ENCODE data around the gene AGBL1.

The AGBL1 gene

DNA sequence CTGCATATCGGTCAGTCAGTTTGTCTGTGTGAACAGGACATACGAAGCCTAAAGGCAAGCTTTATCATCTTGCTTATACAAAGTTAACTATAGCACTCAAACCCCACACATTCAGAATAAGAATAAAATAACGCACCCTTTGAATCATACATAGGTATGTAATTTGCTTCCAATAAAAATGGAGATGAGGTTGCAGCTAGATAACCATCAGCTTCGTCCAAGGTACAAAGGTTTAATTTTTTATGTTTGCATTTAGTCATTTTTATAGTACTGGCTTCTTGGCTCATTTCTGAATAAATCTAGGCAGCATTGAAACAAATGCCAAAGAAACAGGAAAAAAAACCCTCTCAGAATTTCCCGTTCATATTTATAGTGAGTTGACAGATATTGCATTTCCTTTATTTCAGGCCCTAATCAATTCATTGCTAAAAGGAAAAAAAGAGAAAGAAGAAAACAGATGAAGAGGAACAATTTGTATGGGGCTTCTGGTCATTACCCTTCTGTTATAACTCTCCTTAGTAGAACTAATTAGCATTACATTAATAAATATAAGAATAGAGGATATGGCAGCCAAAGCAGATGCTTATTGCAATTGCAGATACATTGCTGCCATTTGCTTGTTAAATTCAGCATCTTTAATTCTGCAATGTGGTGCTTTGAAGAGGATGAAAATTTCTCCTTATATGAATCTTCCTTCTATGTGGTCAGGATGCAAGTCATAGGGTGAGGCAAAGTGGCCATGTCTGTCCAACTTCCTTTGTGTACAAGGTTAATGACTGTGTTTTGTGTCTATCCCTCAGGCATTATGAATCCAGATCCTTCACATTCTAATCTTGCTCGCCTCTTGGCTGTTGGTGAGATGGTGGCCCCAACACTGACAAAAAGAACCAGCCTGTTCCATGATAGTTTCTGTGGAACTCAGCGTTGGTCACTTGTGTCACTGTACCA, 550.0 kb downstream of the AGBL1 start:
- Mint-ChIP-seq H3K4me1 (ENCODE audit: low read depth) (peaks cover 21% of the 10 kb centered on the region), H3K4me3 (no peak overlapping the region), H3K27me3 (ENCODE audit: low read depth) (no peaks in the 10 kb centered on the region), H3K36me3 (ENCODE audit: low read depth) (no peaks in the 10 kb centered on the region), H3K27ac (no peak overlapping the region), H3K9me3 (no peaks in the 10 kb centered on the region)
- no peak for DNase-seq (ENCODE audit: low spot score)

DNA sequence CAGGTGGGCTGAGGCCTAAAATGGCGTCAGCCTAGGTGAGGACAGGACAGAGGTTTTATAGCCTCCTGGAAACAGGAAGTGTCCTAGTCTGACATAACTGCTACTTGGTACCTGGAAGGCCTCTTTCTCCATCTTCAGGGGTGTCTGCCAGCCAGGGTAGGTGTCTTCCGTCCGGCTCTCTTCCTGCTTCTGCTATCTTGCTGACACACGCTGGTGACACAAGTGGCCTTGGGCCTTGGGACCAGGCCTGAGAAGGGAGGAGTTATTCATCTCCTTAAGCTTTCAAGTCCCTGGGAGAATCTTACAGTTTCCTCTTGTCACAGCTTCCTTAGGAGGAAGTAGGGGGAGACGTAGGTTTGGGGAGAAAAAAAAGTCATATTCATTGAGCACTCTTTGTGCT, 551.3 kb downstream of the AGBL1 start:
- DNase-seq (ENCODE audit: low spot score) = no peak
- H3K9me3 Mint-ChIP-seq = no peaks in the 10 kb centered on the region
- no peak overlapping the region for H3K27ac Mint-ChIP-seq
- no peaks in the 10 kb centered on the region for H3K36me3 Mint-ChIP-seq (ENCODE audit: low read depth)
- H3K4me3 Mint-ChIP-seq = no peak overlapping the region
- peaks cover 14% of the 10 kb centered on the region for H3K4me1 Mint-ChIP-seq (ENCODE audit: low read depth)
- H3K27me3 Mint-ChIP-seq (ENCODE audit: low read depth) = no peaks in the 10 kb centered on the region

DNA sequence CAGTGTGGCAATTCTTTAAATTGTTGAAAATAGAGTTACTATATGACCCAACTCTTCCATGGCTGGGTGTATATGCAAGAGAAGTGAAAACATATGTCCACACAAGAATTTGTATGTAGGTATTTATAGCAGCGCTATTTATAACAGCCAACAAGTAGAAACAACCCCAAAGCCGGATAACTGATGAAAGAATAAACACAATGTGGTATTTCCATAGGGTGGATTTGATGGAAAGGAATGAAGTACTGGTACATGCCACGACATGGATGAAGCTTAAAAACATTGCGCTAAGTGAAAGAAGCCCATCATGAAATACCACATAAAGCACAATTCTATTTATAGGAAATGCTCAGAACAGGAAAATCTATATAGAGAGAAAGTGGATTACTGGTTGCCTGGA, 554.5 kb downstream of the AGBL1 start:
- Mint-ChIP-seq H3K27ac (no peak overlapping the region), H3K4me1 (ENCODE audit: low read depth) (peaks cover 7% of the 10 kb centered on the region), H3K9me3 (peaks cover 13% of the 10 kb centered on the region), H3K36me3 (ENCODE audit: low read depth) (no peaks in the 10 kb centered on the region), H3K4me3 (no peak overlapping the region), H3K27me3 (ENCODE audit: low read depth) (no peaks in the 10 kb centered on the region)
- DNase-seq (ENCODE audit: low spot score) = no peak

GRCh38 chr15:86634992-86635638, 555.4 kb downstream of the AGBL1 start:
- Mint-ChIP-seq H3K9me3 (peaks cover 13% of the 10 kb centered on the region), H3K4me3 (no peak overlapping the region), H3K27ac (no peak overlapping the region), H3K36me3 (ENCODE audit: low read depth) (no peaks in the 10 kb centered on the region), H3K27me3 (ENCODE audit: low read depth) (no peaks in the 10 kb centered on the region), H3K4me1 (ENCODE audit: low read depth) (peaks cover 3% of the 10 kb centered on the region)
- no peak for DNase-seq (ENCODE audit: low spot score)

GRCh38 chr15:86644339-86644738, 564.7 kb downstream of the AGBL1 start:
- Mint-ChIP-seq H3K4me1 (ENCODE audit: low read depth) (peaks cover 6% of the 10 kb centered on the region), H3K4me3 (no peak overlapping the region), H3K27ac (no peak overlapping the region), H3K9me3 (no peaks in the 10 kb centered on the region), H3K27me3 (ENCODE audit: low read depth) (no peaks in the 10 kb centered on the region), H3K36me3 (ENCODE audit: low read depth) (no peaks in the 10 kb centered on the region)
- DNase-seq (ENCODE audit: low spot score) = no peak

GRCh38 chr15:86645925-86646500, 566.3 kb downstream of the AGBL1 start:
- no peak overlapping the region for H3K27ac Mint-ChIP-seq
- peaks cover 16% of the 10 kb centered on the region for H3K4me1 Mint-ChIP-seq (ENCODE audit: low read depth)
- no peaks in the 10 kb centered on the region for H3K9me3 Mint-ChIP-seq
- H3K36me3 Mint-ChIP-seq (ENCODE audit: low read depth) = peaks cover 4% of the 10 kb centered on the region
- H3K4me3 Mint-ChIP-seq = no peak overlapping the region
- DNase-seq (ENCODE audit: low spot score) = no peak
- no peaks in the 10 kb centered on the region for H3K27me3 Mint-ChIP-seq (ENCODE audit: low read depth)

DNA sequence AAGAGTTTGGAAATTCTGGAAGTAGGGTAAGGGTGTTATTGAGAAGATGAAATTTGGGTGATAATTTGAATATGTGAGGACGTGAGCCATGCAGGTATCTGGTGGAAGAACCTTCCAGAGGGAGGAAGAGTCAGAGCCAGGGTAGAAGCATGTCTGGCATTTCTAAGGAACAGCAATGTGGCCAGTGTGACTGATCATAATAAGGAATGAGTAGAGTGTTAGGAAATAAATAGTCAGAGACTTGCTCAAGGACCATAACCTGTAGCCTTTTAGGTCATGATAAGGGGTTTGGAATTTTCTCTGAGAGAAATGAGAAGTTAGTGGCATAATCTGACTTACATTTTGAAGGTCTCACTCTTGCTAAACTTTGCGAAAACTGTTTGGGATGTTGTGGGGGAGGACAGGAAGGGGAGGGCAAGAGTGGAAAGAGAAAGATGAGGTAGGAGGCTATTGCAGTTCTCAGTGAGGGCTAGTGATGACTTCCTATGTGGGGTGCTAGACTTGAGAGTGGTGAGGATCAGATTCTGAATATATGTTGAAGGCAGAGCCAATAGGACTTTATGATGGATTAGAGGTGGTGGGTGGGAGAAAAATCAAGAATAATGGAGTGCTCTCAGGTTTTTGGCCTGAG, 568.3 kb downstream of the AGBL1 start:
- Mint-ChIP-seq H3K4me3 (no peak overlapping the region), H3K27me3 (ENCODE audit: low read depth) (no peaks in the 10 kb centered on the region)

DNA sequence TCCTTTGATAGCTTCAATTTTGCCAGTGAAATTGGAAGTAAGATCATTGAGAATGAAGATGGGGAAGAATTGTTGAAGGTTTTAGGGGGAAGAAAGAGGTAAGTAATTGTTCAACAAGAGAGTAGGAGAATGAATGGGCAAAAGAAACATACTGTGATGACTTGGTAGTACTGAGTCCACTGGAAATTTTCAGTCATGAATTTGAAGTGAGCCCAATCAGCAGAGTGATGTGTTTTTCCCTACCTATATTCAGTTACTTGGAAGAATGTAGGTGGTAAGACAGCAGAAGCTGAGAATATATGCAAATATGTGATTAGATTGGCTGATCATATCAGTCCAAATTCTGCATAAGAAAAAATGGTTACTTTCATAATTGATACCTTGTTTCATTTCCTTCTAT, 569.6 kb downstream of the AGBL1 start:
- no peaks in the 10 kb centered on the region for H3K27me3 Mint-ChIP-seq (ENCODE audit: low read depth)
- peak; percentile 31 for DNase-seq (ENCODE audit: low spot score)
- no peak overlapping the region for H3K27ac Mint-ChIP-seq
- peaks cover 8% of the 10 kb centered on the region for H3K36me3 Mint-ChIP-seq (ENCODE audit: low read depth)
- no peak overlapping the region for H3K4me3 Mint-ChIP-seq
- H3K4me1 Mint-ChIP-seq (ENCODE audit: low read depth) = peaks cover 45% of the 10 kb centered on the region
- H3K9me3 Mint-ChIP-seq = peaks cover 4% of the 10 kb centered on the region

More for the DNA sequence above, 568.3 kb downstream of the AGBL1 start:
- H3K9me3 Mint-ChIP-seq = peaks cover 4% of the 10 kb centered on the region
- H3K4me1 Mint-ChIP-seq (ENCODE audit: low read depth) = peaks cover 31% of the 10 kb centered on the region
- peak; percentile 71 for DNase-seq (ENCODE audit: low spot score)
- peaks cover 8% of the 10 kb centered on the region for H3K36me3 Mint-ChIP-seq (ENCODE audit: low read depth)
- H3K27ac Mint-ChIP-seq = no peak overlapping the region

- peak; percentile 23 for DNase-seq (ENCODE audit: low spot score)
- Mint-ChIP-seq H3K36me3 (ENCODE audit: low read depth) (peaks cover 8% of the 10 kb centered on the region), H3K4me3 (no peak overlapping the region), H3K4me1 (ENCODE audit: low read depth) (peaks cover 51% of the 10 kb centered on the region), H3K27me3 (ENCODE audit: low read depth) (no peaks in the 10 kb centered on the region), H3K9me3 (peaks cover 4% of the 10 kb centered on the region), H3K27ac (no peak overlapping the region)
Measured at GRCh38 chr15:86650094-86650493, 570.4 kb downstream of the AGBL1 start.

GRCh38 chr15:86653344-86654197, 573.9 kb downstream of the AGBL1 start:
- peak overlapping the region; percentile 86 for H3K27ac Mint-ChIP-seq
- peaks cover 11% of the 10 kb centered on the region for H3K36me3 Mint-ChIP-seq (ENCODE audit: low read depth)
- no peaks in the 10 kb centered on the region for H3K27me3 Mint-ChIP-seq (ENCODE audit: low read depth)
- H3K9me3 Mint-ChIP-seq = peaks cover 4% of the 10 kb centered on the region
- peak overlapping the region; percentile 74 for H3K4me3 Mint-ChIP-seq
- peak; percentile 27 for DNase-seq (ENCODE audit: low spot score)
- peaks cover 57% of the 10 kb centered on the region for H3K4me1 Mint-ChIP-seq (ENCODE audit: low read depth)

DNA sequence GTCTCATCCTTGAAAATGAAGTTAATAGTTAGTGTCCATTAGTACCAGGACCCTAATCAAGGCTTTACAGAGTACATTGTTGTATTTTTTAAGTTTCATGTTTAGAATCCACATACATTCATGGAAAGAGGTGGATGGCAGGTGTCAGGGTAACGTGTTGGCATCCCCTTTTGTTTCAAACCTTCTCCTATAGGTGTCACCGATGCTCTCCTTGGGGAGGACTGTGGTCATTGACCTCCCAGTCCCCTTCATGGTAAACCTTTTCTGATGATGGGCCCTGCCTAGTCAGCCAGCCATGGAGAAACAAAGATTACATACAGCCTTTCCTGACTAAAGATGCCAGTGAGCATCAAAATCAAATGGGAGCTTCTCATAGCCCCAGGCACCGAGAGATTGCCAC, 574.8 kb downstream of the AGBL1 start:
- Mint-ChIP-seq H3K27me3 (ENCODE audit: low read depth) (no peaks in the 10 kb centered on the region), H3K4me3 (peak overlapping the region; percentile 27), H3K4me1 (ENCODE audit: low read depth) (peaks cover 57% of the 10 kb centered on the region)

GRCh38 chr15:86657305-86657704, 577.6 kb downstream of the AGBL1 start:
- H3K36me3 Mint-ChIP-seq (ENCODE audit: low read depth) = peaks cover 3% of the 10 kb centered on the region
- DNase-seq (ENCODE audit: low spot score) = no peak
- H3K9me3 Mint-ChIP-seq = no peaks in the 10 kb centered on the region
- H3K27me3 Mint-ChIP-seq (ENCODE audit: low read depth) = no peaks in the 10 kb centered on the region
- no peak overlapping the region for H3K27ac Mint-ChIP-seq
- H3K4me3 Mint-ChIP-seq = no peak overlapping the region
- H3K4me1 Mint-ChIP-seq (ENCODE audit: low read depth) = peaks cover 37% of the 10 kb centered on the region

More for the DNA sequence above, 574.8 kb downstream of the AGBL1 start:
- no peak for DNase-seq (ENCODE audit: low spot score)
- Mint-ChIP-seq H3K36me3 (ENCODE audit: low read depth) (peaks cover 11% of the 10 kb centered on the region), H3K27ac (no peak overlapping the region), H3K9me3 (peaks cover 4% of the 10 kb centered on the region)

GRCh38 chr15:86659724-86660411, 580.2 kb downstream of the AGBL1 start:
- H3K4me1 Mint-ChIP-seq (ENCODE audit: low read depth) = peaks cover 16% of the 10 kb centered on the region
- no peak overlapping the region for H3K27ac Mint-ChIP-seq
- H3K36me3 Mint-ChIP-seq (ENCODE audit: low read depth) = peaks cover 3% of the 10 kb centered on the region
- H3K4me3 Mint-ChIP-seq = no peak overlapping the region
- no peak for DNase-seq (ENCODE audit: low spot score)
- H3K9me3 Mint-ChIP-seq = no peaks in the 10 kb centered on the region
- H3K27me3 Mint-ChIP-seq (ENCODE audit: low read depth) = no peaks in the 10 kb centered on the region

Data from T-helper 2 cell treated with Interferon-gamma antibody and Interleukin-4, amounts not matched to agents 5 μg/mL and 100 μg/mL, for 36 hours (primary cell).